Stimulated activated naive CD4-positive, alpha-beta T cell treated with Interleukin-2 at 50 U/mL for 16 hours (primary cell): ENCODE results near the gene CKAP2L.
"Not testable (repeated sequence)": the region's sequence is repeated elsewhere in the genome, so short reads cannot be mapped to it uniquely, and the experiment has no call there.

Source experiments
- DNase-seq: peaks from one replicate; lab custom pipeline; 2025; lab: John Stamatoyannopoulos, UW

The CKAP2L gene

GRCh38 chr2:112709703-112710102 lies 54.7 kb downstream of the CKAP2L start:
- no peak for DNase-seq

GRCh38 chr2:112708968-112709367 lies 55.4 kb downstream of the CKAP2L start:
- no peak for DNase-seq

- not testable (repeated sequence) for DNase-seq
Observed at GRCh38 chr2:112706947-112707346, 57.5 kb downstream of the CKAP2L start.

GRCh38 chr2:112706170-112706664 lies 58.2 kb downstream of the CKAP2L start:
- peak; percentile 31 for DNase-seq

GRCh38 chr2:112705575-112705974 lies 58.8 kb downstream of the CKAP2L start:
- no peak for DNase-seq

GRCh38 chr2:112703684-112704083 lies 60.7 kb downstream of the CKAP2L start:
- no peak for DNase-seq

- DNase-seq = no peak
Observed at GRCh38 chr2:112701052-112701451, 63.4 kb downstream of the CKAP2L start.

- no peak for DNase-seq
Observed at GRCh38 chr2:112699984-112700667, 64.3 kb downstream of the CKAP2L start.

GRCh38 chr2:112698834-112699515 lies 65.4 kb downstream of the CKAP2L start:
- no peak for DNase-seq

GRCh38 chr2:112694182-112694581 lies 70.2 kb downstream of the CKAP2L start:
- DNase-seq = no peak

- DNase-seq = no peak
Observed at GRCh38 chr2:112693596-112693995, 70.8 kb downstream of the CKAP2L start.

GRCh38 chr2:112692918-112693317 lies 71.5 kb downstream of the CKAP2L start:
- DNase-seq = peak; percentile 58

- peak; percentile 52 for DNase-seq
Observed at GRCh38 chr2:112692495-112692911, 71.9 kb downstream of the CKAP2L start.

- DNase-seq = no peak
Observed at GRCh38 chr2:112691881-112692281, 72.5 kb downstream of the CKAP2L start.

GRCh38 chr2:112690853-112691401 lies 73.5 kb downstream of the CKAP2L start:
- peak; percentile 57 for DNase-seq

- DNase-seq = no peak
Observed at GRCh38 chr2:112688086-112688880, 76.1 kb downstream of the CKAP2L start.

GRCh38 chr2:112687522-112687921 lies 76.9 kb downstream of the CKAP2L start:
- DNase-seq = no peak
